H4 (cell line): ENCODE measurements around the gene CSTPP1. TPM values are rescaled to one million over a fixed set of nuclear protein-coding genes. Genes with fewer than 3 reads are reported as not detected.
"Not testable (repeated sequence)": the region's sequence is repeated elsewhere in the genome, so short reads cannot be mapped to it uniquely, and the experiment has no call there.

ENCODE experiments used
- DNase-seq: peaks from one replicate; pipeline ENCODE4 v3.0.0-alpha.2; 2015; ENCODE audit warnings: low spot score
- total RNA-seq: library from RNA; depleted of rRNA; stranded (reverse); fragments of >200 nt; shearing (Covaris generic); gene quantifications from 2 replicates; pipeline ENCODE4 v1.2.3, GENCODE V29; 2014

The CSTPP1 gene
- total RNA-seq, 1 experiment from 2014 or later: 22.8 TPM

GRCh38 chr11:47050284-47050683, 113.7 kb downstream of the CSTPP1 start:
- DNase-seq: no peak

GRCh38 chr11:47051217-47051616, 114.7 kb downstream of the CSTPP1 start:
- DNase-seq: no peak

- no peak for DNase-seq
Measured at GRCh38 chr11:47052165-47052564, 115.6 kb downstream of the CSTPP1 start.

GRCh38 chr11:47052576-47052975, 116.0 kb downstream of the CSTPP1 start:
- no peak for DNase-seq

GRCh38 chr11:47055534-47055933, 119.0 kb downstream of the CSTPP1 start:
- DNase-seq: no peak

- peak; percentile 7 for DNase-seq
Measured at GRCh38 chr11:47056261-47056915, 119.8 kb downstream of the CSTPP1 start.

- no peak for DNase-seq
Measured at GRCh38 chr11:47057365-47057764, 120.8 kb downstream of the CSTPP1 start.

GRCh38 chr11:47060807-47061206, 124.2 kb downstream of the CSTPP1 start:
- DNase-seq: peak; percentile 9

GRCh38 chr11:47061429-47062178, 125.0 kb downstream of the CSTPP1 start:
- no peak for DNase-seq

- no peak for DNase-seq
Measured at GRCh38 chr11:47062736-47063135, 126.2 kb downstream of the CSTPP1 start.

- no peak for DNase-seq
Measured at GRCh38 chr11:47067401-47067800, 130.8 kb downstream of the CSTPP1 start.

GRCh38 chr11:47070769-47071168, 134.2 kb downstream of the CSTPP1 start:
- no peak for DNase-seq

- no peak for DNase-seq
Measured at GRCh38 chr11:47071341-47071740, 134.8 kb downstream of the CSTPP1 start.

- DNase-seq: no peak
Measured at GRCh38 chr11:47071791-47072261, 135.3 kb downstream of the CSTPP1 start.

GRCh38 chr11:47078751-47079521, 142.4 kb downstream of the CSTPP1 start:
- no peak for DNase-seq

- not testable (repeated sequence) for DNase-seq
Measured at GRCh38 chr11:47080775-47081174, 144.2 kb downstream of the CSTPP1 start.

- peak; percentile 16 for DNase-seq
Measured at GRCh38 chr11:47083913-47084312, 147.4 kb downstream of the CSTPP1 start.

GRCh38 chr11:47087801-47088200, 151.2 kb downstream of the CSTPP1 start:
- no peak for DNase-seq

GRCh38 chr11:47093541-47093940, 157.0 kb downstream of the CSTPP1 start:
- DNase-seq: no peak

GRCh38 chr11:47096871-47097270, 160.3 kb downstream of the CSTPP1 start:
- not testable (repeated sequence) for DNase-seq

GRCh38 chr11:47098223-47098622, 161.7 kb downstream of the CSTPP1 start:
- not testable (repeated sequence) for DNase-seq

GRCh38 chr11:47099214-47099917, 162.8 kb downstream of the CSTPP1 start:
- DNase-seq: no peak
